Left ventricle myocardium superior (tissue), 1 donor: Measurements from ENCODE around the gene CD14. TPM values are rescaled to one million over a fixed set of nuclear protein-coding genes. Genes with fewer than 3 reads are reported as not detected.
"Not testable (repeated sequence)": the region's sequence is repeated elsewhere in the genome, so short reads cannot be mapped to it uniquely, and the experiment has no call there.

Experiments
- ATAC-seq: fragments of 200-7000 bp; cut with Tn5 transposase; one replicate; pipeline ENCODE4 v1.9.1; 2020; ENCODE audit warnings: mild to moderate bottlenecking, moderate library complexity
- DNase-seq: peaks from one replicate; pipeline ENCODE4 v3.0.0-alpha.2; 2020
- intact Hi-C: fragments of 100-400 bp; cut with micrococcal nuclease; formaldehyde crosslinking; loops from one replicate; pipeline ENCODE4 v1.11.0; 2022
- long read RNA-seq: library from polyadenylated mRNA; unstranded; transcript quantifications from one replicate; pipeline ENCODE4 v2.0.0, GENCODE V29; 2021
- total RNA-seq: library from RNA; stranded (reverse); fragmentation: NEBNext Ultra II Directional; extraction: Animal tissue kit (Norgen Biotek cat#: 25700); gene quantifications from one replicate; pipeline ENCODE4 v1.2.1, GENCODE V29; 2021
- donor health status: DM: no; HTN: yes; CAD: no; lungs with severe emphysema.

Gene CD14
- 31.0 TPM for total RNA-seq
- long read RNA-seq, transcript CD14-201 (2 exons, 1,886 nt) = major isoform, 20 of 23 reads
- long read RNA-seq, partial matches to known transcripts = 0 of 23 reads
- long read RNA-seq, other reads (novel, unspliced or antisense) = 3 of 23 reads

DNA sequence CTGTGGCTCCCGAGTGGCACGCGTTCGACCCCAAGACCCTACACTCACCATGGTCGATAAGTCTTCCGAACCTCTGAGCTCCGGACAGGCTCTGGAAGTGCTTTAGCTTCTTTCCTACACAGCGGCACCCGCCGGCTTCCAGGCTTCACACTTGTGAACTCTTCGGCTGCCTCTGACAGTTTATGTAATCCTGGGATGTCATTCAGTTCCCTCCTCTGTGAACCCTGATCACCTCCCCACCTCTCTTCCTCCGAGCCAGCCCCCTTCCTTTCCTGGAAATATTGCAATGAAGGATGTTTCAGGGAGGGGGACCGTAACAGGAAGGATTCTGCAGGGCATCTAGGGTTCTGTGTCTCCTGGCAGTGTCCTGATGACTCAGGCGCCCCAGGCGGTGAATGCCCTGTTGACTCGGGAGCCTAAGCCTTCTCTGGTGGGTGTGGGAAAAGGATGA is at the start of gene CD14:
Gene CD14, minus strand, starts transcription at position 155 of the 451 bp plus-strand sequence. Its CDS starts 104 bp downstream, at position 51.
- intact Hi-C loops = loop anchor here (10.0 kb wide), 1 partner anchor 58 kb away; no protein-coding TSS in a partner anchor

DNA sequence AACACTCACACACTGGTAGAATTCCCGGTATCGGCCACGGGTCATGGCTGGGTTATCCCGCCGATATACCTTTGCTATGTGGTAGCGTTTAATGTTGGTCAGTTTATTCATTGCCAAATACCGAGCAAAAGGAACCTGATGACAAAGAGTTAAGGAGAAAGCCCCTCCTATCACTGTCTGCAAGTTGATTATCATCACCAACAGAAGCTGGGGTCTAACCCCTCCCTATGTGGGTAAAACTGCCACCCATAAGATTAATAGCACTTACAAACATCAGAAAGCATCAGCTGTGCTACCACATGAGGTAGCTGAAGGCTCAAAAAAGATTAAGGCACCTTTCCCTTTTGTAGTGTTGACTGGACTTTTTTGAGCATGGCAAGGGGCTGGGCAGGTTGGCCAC is 46.0 kb upstream of the CD14 start:
- ATAC-seq (no peak), DNase-seq (no peak)
- intact Hi-C loops = no loop called here

More for the DNA sequence above, at the start of gene CD14:
- peak; percentile 73 for DNase-seq
- peak; percentile 73 for ATAC-seq

DNA sequence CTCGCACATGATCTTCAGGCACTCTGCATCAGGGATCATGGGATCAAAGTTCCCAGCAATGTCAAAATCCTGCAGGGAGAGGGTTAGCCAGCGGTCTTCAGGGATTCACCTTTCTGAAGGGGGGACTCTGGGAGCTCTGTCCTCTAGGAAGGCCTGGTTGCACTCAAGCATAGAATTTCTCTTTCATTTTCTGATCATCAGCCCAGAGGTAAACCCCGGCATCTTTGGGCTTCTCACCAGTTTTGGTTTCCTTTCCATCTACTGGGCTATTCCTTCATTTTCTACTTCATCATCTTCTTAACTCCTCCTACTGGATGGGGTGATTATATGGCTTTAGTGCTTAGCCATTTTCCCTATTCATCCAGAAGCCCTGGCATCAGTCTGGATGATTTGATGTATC is 45.0 kb upstream of the CD14 start:
- DNase-seq = no peak
- no peak for ATAC-seq
- intact Hi-C loops = no loop called here

DNA sequence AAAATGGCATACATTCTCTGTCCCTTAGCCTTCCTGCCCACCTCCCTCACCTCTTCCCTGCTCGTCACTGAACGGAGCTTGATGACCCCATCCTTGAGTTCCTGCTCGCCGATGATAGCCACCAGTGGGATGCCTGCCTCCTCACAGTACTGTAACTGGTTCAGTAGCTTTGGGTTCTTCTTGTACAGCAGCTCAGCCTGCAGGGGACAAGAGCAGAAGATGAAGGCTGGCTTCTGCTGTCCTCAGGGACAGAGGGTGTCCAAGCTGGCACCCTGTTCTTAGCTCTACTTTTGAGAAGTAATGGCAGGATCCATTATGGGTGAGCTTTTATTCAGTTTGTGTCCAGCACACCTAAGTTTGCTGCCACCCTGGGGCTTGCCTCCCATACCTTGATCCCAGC is 41.7 kb upstream of the CD14 start:
- DNase-seq (no peak), ATAC-seq (no peak)
- intact Hi-C loops = no loop called here

DNA sequence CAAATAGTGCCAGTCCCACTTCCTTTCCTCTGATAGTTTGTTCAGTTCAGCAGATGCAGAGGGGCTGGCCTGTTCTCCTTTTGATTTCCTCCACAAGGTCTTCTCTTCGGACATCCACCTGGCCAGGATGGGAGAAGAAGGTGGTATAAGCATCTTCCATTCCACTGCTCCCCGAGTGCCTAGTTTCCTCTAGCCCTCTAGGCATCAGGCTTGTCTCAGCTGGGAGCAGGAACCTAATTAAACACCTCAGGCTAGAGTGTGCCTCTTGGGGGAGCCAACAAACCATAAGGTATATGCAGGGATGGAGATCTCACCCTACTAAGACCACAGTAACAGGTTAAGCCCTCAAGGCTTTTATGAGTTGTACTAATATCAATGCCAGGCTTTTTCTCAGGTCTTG is 41.2 kb upstream of the CD14 start:
- DNase-seq = no peak
- ATAC-seq = no peak
- intact Hi-C loops = no loop called here

DNA sequence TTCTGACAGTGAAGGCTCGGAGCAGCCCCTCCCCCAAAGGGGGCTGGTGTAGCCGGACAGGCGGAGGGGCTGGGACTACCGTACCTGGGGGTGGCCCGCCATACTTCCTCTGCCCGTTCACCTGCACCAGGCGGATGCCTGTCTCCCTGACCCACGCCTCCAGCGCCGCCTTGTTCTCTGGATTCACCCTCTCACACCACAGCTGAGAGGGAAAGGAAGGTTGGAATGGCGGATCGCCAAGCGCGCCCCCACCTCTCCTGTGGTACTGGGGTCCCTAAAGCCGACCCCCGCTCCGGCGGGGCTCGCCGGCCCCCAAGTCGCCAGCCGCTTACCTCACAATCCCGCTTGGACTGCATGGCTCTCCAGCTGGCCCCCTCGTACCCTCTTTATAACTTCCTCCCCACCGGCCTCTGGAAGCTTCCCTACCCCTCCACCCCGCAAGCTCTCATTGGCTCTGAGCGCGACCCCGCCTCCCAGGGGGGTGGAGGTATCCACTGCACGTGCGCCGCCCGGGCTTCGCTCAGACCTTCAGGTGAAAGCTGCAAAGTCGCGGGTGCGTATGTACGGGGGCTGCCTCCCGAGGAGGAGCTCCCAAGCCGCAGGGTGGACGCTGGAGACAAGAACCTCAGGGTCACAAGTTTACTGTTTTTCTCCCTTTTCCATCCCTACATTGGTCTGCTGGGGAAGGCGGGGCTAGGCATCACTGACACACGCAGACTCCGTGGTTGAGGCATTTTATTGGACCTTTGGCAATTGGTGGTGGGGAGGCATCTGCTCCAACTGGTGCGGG is 40.4 kb upstream of the CD14 start, which contains the start of gene DND1:
Gene DND1, minus strand, starts transcription at position 390 of the 790 bp plus-strand sequence. Its CDS starts 34 bp downstream, at position 356.
- ATAC-seq (peak; percentile 16), DNase-seq (no peak)
- intact Hi-C loops = no loop called here

DNA sequence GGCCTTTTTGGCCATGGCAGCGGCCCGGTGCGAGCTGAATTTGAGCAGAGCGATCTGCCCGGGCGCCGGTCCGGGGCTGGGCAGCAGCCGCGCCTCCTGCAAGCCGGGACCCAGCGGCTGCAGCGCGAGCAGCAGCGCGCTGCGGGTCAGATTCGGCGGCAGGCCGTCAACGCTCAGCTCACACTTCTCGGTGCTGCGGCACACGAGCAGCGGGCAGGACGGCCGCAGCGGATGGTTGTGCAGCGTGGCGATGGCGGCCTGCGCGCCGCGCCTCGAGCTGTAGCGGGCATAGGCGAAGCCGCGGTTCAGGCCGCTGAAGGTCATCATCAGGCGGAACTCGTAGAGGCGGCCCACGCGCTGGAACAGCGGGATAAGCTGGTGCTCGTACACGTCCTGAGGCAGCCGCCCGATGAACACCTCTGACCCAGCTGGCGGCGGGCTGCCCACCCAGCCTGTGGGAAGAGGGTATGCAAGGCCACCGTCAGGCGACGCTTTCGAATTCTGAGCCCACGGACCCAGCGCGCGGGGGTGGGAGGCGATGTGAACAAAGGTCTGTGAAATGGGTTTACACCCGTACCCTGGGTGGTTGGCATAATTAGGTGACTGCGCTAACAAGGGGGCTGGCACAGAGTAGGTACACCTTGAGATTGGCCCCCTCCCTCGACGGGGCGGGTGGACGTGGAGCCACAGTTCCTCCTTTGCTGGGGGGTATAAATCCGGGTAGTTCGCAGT is 39.6 kb upstream of the CD14 start:
- ATAC-seq (peak; percentile 26), DNase-seq (peak; percentile 42)
- intact Hi-C loops = no loop called here

DNA sequence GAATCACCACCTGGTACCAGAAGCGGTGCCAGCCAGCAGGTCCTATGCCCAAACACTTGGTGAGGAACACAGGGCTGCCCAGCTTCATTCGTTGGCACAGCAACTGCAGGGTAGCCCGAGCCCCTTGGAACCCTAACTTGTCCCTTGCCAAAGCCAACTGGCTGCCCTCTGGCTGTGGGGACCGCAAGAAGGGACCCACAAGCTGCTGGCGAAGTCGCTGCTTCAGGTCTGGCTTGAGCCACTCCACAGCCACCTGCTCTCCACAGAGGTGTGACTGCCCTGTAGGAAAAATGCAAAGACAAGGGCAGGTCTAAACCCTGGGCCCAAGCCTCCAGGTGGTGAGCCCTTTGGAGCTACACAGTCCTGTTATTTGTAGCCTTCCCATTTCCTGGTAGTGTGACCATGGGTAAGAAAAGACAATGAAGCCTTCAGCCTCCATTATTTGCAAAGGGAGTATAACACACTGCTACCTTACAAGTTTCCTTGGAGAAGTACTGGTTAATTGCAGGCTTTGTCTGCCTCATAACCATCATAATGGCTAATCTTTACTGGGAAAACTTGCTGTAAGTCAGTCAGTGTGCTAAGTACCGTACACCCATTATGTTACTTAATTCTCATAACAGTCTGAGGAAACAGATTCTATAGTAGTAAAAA is 38.6 kb upstream of the CD14 start:
- intact Hi-C loops = no loop called here
- DNase-seq = no peak
- ATAC-seq = no peak

DNA sequence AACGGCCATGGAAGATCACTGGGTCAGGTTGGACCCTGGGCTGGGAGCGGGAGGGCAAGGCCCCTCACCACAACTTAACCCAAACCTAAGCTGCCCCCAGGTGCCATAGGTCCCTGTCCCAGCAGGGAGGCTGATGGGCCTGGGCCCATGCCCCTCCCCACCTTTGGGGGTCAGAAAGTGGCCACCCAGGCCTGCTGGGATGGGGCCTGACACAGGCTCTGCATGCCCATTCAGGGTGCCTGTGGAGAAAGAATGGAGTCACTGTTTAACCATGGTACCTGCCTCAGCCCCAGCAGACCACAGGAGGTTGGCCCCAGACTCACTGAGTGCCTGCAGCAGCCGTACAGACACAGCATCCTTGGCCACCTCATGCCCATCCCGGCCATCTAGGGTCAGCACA is 38.1 kb upstream of the CD14 start:
- DNase-seq, ATAC-seq, intact Hi-C loops: not testable (repeated sequence)

DNA sequence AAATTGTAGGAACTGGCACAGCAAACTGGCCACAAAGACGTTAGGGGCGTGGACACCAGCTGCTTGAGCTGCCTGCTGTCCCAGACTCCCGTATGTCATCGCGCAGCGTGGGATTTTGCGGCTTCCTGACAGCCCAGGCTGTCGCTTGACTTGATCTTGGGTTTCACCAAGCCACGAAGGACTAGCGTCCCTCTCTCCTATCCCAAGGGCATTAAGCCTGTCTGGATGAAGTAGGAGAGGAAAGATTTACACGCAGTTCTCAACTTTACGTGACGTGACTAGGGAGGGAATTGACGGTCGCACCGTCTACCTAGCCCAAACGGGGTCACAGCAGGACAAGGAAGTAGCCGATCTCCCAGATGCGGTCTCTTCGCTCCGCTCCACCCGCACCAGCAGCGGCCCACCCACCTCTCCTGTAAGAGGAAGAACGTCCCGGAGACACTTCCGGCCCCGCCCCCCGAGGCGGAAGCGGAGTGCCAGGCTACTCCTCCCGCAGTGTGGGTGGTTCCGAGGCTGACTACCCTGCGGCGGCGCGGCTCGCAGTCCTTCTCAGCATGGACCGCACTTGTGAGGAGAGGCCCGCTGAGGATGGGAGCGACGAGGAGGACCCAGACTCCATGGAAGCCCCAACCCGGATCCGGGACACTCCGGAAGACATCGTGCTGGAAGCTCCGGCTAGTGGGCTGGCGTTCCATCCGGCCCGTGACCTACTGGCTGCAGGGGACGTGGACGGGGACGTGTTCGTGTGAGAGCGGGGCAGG is 31.6 kb upstream of the CD14 start, which contains the start of gene WDR55:
Gene WDR55, plus strand, starts transcription at position 546 of the 761 bp plus-strand sequence. Its CDS starts 9 bp downstream, at position 555.
- peak; percentile 99 for ATAC-seq
- DNase-seq = peak; percentile 98
- intact Hi-C loops = no loop called here

DNA sequence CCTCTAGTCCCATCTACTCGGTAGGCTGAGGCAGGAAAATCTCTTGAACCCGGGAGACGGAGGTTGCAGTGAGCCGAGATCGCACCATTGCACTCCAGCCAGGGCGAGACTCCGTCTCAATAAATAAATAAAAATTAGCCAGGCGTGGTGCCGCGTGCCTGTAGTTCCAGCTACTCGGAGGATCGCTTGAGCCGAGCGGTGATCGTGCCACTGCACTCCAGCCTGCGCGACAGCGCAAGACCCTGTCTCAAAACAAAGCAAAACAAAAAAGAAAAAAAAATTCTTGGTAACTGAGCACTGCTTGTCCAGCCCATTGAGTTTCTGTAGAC is 31.0 kb upstream of the CD14 start:
- ATAC-seq = peak; percentile 15
- no peak for DNase-seq
- intact Hi-C loops = no loop called here

DNA sequence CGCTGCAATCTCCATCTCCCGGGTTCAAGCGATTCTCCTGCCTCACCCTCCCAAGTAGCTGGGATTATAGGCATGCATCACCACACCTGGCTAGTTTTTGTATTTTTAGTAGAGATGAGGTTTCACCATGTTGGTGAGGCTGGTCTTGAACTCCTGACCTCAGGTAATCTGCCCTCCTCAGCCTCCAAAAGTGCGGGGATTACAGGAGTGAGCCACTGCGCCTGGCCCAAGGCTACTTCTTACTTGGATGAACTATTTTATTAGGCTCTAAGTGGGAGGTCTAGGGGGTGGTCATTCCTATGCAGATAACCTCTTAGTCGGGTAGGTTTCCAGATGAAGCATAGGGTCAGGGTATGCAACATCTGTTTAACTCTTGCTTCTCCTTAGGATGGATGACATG is 27.4 kb upstream of the CD14 start:
- ATAC-seq, intact Hi-C loops: not testable (repeated sequence)

DNA sequence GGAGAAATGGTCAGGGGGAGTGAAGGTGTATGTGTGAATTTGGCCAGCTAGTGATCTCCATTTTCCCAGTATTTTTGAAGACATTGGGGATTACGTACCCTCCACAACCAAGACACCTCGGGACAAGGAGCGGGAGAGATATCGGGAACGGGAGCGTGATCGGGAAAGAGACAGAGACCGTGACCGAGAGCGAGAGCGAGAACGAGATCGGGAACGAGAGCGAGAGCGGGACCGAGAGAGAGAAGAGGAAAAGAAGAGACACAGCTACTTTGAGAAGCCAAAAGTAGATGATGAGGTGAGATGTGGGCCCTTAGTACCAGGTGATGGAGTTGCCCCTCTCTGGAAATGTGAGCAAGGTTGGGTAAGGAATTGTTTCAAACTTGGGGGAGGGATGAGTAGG is 25.9 kb upstream of the CD14 start:
- intact Hi-C loops = no loop called here
- no peak for ATAC-seq
- DNase-seq = no peak

More for the DNA sequence above, 27.4 kb upstream of the CD14 start:
- not testable (repeated sequence) for DNase-seq

DNA sequence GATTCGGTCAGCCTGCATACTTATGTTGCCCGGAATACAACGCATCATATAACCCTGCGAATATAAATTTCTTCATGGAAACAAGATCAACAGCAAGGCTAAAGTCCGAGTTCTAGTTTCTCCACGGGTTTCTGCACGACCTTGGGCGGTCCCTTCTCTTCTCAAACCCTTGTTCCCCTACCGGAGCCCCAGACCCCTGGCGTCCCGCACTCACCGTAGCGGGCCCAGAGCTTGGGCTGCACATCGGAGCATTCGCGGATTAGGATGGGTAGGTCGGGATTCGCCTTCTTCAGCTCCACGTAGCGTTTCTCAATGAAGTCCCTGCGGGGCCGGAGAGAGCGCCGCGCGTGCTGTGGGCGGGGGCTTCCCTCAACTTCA is 14.1 kb upstream of the CD14 start:
- intact Hi-C loops = no loop called here
- peak; percentile 30 for ATAC-seq

DNA sequence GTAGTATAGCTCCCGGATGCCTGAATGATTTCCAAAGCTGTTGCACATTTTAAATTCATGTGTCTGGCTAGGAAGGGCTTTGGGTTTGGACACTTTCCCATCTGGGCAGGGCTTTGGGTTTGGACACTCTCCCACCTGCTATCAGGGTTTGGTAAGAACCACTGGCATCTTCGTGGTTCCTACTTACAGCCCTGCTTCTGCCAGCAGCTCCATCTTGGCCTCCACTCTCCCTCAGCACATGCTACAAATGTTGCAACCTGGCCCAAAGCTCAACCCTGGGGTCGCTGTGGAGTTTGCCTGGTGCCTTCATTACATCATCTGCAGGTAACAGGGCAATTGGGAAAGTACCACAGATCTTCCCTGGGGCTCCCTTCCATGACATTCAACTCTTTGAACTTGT is 9.7 kb upstream of the CD14 start:
- intact Hi-C loops = no loop called here

More for the DNA sequence above, 14.1 kb upstream of the CD14 start:
- no peak for DNase-seq

DNA sequence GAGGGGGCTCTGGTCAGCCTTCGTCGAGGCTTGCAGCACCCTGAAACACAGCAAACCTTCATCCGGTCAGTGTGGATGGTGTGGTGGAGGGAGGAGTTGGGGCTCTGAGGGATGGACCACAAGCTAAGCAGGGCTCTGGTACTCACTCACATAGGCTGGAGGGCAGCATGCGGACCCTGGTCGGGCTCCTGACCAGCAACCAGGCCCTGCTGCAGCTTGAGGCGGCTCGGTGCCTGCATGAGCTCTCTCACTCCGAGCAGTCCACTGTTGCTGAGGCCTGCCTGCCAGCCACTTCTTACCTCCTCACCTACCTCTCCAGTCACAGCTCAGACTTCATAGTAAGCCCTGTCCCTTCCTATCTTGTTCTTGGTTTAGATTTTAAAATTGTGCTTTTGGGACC is 8.7 kb upstream of the CD14 start:
- intact Hi-C loops = no loop called here

More for the DNA sequence above, 9.7 kb upstream of the CD14 start:
- DNase-seq = no peak
- ATAC-seq = no peak

DNA sequence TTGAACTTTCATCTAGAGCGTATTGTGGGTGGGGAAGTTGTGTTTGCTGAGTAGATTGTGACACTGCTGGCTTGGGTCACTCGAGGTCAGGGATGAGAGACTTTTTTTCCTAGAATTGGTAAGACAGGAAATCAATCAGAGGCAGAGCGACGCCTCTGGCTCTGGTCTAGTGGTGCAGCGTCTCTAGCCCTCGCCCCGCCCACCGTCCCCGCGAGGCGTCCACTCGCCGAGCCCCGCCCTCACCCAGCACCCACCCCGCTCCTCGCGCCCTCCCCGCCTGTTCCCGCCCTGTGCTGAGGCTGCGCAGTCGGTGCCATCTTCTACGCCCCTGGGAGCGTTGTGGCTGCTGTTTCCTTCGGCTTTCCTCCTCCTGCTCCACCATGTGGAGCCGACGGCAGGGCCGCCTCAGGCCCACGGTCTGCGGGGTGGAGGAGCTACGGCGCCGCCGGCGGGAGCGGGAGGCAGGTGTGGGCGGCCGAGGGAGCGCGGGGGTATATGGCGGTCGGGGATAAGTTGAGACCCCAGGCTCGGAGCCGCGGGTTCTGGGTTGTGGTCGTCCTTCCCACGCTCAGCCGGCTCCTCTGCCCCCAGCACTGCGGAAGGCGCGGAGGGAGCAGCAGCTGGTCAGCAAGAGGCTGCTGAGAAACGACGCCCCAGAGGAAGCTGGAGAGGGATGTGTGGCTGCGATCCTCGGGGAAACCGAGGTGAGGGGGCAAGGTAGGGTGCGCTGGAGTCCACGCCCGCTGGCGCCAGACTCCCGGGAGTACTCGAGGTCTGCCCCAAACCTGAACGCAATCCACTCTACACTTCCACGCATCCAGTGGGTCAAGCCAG is 6.4 kb upstream of the CD14 start, which contains the start of gene TMCO6:
Gene TMCO6, plus strand, starts transcription at position 304 of the 834 bp plus-strand sequence. Its CDS starts 77 bp downstream, at position 381.
- ATAC-seq (peak; percentile 99), DNase-seq (peak; percentile 99)
- intact Hi-C loops = loop anchor here (10.0 kb wide), 1 partner anchor 65 kb away; no protein-coding TSS in a partner anchor

More for the DNA sequence above, 8.7 kb upstream of the CD14 start:
- no peak for ATAC-seq
- no peak for DNase-seq

DNA sequence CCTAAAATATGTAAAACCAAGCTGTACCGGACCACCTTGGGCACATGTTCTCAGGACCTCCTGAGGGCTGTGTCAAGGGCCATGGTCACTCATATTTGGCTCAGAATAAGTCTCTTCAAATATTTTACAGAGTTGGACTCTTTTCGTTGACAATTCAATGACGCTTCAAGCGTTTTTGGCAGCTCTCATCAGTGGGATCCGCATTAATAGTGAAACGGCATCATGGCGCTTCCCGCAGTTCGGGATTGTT is 5.8 kb upstream of the CD14 start:
- not testable (repeated sequence) for DNase-seq, ATAC-seq
- intact Hi-C loops = loop anchor here (10.0 kb wide), 1 partner anchor 64 kb away; no protein-coding TSS in a partner anchor
